ENCODE data around the gene CA5A. TPM values are rescaled to one million over a fixed set of nuclear protein-coding genes. Genes with fewer than 3 reads are reported as not detected.
"Not testable (repeated sequence)": the region's sequence is repeated elsewhere in the genome, so short reads cannot be mapped to it uniquely, and the experiment has no call there.

Gene CA5A
- total RNA-seq, 1 donor from 2014 or later, result not detected

DNA sequence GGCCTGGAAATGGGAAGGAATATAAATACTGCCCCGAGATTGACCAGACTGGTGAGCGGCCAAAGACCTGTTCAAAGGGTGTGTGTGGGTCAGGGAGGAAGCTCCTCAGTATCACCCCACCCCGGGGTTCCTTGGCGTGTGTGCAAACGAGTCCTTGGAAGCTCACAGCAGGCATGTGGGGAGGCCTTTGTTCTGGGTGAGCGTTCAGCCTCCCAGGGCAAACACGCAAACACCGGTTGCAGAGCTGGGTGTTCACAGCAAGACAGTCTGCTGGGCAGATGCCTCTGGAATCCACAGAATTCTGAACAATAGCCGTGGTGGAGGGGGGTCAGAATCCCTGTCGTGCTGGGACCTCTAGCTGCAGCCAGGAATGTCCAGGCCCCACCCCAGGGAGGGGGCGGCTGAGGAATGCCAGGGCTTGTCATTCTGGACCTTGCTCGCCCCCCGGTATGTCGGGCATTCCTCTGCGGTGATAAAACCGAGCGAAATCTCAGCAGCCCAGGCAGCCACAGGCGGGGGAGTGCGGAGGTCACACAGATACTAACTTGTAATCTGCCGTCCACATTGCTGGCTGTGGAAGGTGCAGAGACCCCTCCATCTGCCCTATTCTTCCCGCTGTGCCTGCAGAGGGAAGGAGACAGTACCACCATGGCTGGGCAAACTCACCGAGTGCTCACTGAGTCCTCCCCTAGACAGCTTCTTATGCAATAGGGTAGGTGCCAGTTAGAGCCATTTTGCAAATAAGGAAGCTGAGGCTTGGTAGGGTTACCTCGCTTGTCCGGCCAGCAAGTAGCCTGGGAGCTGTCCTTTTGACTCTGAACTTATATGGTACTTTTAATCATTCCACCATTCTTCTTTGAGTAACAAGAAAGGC, 65.7 kb downstream of the CA5A start:
- peak; percentile 93 for DNase-seq (ENCODE audit: low read depth)

DNA sequence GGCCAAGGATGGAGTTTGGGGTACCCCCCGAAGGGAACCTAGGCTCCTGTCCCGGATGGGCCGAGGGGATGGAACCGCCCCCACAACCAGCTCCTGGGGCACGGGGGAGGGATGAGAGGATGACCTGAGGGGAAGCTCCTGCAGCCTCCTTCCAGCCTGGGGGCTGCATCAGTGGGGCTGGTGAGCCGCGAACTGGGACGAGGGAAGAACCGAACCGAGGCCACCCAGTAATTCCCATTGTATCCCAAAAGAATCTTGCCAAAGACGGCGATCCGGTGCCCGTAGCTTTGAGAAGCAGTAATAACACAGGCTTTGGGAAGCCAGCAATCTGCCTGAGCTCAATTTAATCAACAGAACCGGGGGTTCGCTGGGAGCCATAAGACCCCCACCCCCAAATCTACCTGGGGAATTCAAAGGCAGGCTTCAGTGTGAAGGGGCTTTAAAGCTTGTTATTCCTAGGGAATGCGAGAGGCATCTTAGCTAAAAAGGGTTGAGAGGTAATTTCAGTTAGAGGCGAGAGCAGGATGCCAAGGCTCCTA, 66.4 kb downstream of the CA5A start:
- not testable (repeated sequence) for DNase-seq (ENCODE audit: low read depth)

DNA sequence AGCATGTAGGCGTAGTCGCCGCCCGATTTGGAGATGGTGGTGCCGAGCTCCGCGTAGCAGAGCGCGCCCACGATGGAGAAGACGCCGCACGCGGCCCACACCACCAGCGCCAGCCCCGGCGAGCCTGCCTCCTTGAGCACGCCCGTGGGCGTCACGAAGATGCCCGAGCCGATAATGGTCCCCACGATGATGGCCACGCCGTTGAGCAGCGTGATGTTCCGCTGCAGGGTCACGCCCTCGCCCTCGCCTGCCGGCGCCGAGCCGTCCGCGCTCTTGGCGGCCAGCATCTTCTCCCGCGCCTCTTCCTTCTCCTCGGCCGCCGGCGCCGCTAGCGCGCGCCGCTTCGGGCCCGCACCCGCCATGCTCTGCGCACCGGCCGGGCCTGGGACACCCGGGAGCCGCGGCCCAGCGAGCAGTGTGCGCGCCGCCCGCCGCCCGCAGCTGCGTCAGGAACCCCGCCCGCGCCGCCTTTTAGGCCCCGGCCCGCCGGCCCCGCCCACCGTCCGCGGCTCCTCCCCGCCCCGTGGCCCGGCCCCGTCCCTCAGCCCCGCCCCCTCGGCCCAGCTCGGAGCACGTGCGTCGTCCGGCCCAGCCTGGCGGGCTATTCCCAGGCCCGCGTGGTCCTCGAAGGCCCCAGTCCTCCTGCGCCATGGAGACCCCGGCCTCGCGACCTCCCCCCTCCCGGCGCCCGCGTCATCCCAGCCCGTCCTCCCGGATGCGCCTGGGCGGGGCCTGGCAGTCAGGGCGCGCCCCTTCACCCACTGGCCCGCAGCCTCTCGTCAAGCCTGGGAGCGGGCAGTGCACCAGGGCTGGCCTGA, 67.1 kb downstream of the CA5A start, which contains the start of gene SLC7A5:
Gene SLC7A5 (minus strand): TSS at position 447 of the 818 bp plus-strand sequence. CDS start 85 bp downstream, at position 362.
- peak; percentile 76 for DNase-seq (ENCODE audit: low read depth)

DNA sequence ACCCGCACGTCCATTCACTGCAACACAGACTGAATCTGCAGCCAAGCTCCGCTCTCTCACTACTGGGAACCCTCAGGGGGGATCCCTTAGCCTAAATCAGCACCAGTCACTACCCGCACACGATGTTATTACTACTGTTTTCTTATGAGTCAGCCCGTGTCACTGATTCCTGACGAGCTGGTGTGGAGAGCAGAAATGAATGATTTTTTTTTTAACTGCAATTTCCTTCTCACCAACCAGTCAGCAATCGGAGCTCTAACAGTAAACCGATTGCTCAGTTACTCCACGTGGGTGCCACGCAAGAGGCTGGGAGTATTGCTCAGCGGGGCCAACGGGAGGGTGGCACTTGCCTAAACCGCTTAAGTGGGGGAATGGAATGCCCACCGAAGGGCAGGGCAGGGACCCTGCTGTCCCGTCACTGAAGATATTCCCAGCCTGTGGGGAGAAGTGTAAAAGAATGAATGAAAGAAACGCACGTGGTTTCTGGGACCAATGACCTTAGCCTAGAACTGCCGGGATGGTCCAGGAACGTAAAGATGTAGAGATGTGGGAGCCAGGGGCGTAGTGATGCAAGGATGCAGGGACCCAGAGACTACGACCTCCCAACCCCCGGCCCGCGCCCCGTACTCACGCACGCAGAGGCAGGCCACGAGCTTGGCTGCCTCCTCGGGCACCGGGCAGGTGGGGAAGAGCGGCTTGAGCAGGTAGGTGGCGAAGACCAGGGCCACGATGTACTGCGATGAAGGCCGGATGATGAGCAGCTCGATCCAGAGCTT, 67.9 kb downstream of the CA5A start:
- DNase-seq (ENCODE audit: low read depth), result peak; percentile 63

DNA sequence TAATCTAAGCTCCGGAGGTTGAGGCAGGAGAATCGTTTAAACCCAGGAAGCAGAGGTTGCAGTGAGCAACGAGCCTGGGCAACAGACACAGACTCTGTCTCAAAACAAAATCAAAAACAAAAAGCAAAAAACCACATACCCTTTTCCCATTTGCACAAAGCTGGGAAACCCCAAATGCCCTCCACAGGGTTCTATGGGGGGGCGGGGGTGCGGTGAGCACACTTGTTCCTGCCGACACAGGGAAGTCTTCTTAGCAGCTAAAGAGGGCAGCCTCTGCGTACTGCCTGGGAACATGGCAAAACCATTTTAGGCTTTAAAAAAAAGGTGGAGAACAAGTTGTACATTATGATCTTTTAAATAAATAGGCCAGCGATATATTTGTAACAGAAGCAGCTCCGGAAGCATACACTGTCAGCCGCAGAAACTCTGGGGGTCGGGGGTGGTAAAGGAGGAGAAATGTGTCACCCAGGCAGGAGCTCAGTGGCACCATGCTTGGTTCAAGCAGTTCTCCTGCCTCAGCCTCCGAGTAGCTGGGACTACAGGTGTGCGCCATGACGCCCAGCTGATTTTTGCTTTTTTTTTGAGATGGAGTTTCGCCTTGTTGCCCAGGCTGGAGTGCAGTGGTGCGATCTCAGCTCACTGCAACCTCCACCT, 70.3 kb downstream of the CA5A start:
- DNase-seq (ENCODE audit: low read depth), result not testable (repeated sequence)

DNA sequence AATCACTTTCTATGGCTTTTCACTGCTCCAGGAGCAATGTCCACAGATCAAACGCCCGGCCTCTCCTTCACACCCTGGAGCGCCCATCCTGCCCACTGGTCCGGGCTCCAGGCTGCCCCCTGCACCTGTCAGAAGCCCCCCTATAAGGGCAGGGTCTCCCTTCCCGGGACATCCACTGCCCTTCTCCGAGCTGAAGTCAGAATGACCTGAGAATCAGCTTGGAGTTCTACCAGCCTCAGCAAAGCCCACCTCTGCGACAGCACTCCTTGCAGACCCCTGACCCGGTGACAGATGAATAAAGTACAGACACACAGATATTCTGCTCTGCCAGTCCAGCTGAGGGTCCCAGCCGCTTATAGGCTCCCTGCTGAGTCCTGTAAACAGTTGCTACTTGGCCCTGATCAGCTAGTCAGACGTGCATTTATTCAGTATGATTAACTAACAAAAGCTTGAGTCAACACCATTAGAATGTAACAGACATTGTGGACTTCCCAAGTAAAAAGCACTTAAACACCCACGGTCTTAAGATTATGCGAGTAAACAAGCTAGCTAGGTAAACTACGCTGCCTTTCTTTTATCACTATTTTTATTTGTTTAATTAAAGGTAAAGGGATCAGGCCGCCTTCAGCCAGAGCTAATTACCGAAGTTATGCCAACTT, 71.9 kb downstream of the CA5A start:
- DNase-seq (ENCODE audit: low read depth), result no peak

DNA sequence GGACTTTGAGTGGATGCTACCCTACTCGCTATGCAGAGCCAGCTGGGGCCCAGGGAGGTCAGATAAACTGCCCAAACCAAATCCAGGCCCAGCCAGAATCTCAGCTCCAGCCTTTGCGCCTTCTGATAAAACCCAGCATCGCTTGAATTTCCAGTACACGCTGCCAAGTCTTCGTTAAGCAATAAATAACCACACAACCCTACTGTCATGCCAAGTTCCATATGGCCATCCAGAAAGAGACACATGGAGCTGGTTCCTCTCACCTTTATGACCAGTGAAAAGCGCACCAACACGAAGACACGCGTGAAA, 73.0 kb downstream of the CA5A start:
- not testable (repeated sequence) for DNase-seq (ENCODE audit: low read depth)

DNA sequence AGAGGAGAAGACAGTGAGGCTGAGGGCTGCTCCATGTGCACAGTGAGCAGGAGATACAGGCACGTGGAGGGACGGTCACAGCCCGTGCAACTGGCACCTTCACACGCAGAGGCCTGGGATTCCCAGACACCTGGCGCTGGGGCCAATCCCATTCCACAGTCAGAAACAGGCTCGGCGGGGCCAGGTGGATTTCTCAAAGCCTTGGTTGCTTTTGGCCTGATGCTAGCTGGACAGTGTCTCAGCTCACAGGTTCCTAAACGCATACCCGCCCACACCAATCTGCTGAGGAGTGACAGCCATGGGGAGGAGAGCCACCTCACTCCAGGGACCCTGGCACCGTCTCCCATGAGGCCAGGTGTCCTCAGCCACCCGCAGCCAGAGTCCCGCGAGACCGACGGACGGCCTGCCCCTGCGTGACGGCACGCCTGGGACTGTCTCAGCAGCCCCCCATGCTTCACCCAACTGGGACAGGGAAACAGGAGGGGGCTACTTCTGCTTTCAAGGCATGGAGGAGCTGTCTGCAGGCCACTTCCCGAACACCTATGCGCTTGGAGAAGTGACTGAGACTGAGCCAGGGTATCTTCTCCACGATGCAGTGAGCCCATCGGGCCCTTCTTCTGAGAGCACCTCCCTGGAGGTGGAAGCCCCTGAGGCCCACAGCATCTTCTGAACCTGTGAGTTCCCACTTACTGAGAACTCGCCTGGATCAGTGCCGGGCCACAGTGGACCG, 73.6 kb downstream of the CA5A start:
- not testable (repeated sequence) for DNase-seq (ENCODE audit: low read depth)

DNA sequence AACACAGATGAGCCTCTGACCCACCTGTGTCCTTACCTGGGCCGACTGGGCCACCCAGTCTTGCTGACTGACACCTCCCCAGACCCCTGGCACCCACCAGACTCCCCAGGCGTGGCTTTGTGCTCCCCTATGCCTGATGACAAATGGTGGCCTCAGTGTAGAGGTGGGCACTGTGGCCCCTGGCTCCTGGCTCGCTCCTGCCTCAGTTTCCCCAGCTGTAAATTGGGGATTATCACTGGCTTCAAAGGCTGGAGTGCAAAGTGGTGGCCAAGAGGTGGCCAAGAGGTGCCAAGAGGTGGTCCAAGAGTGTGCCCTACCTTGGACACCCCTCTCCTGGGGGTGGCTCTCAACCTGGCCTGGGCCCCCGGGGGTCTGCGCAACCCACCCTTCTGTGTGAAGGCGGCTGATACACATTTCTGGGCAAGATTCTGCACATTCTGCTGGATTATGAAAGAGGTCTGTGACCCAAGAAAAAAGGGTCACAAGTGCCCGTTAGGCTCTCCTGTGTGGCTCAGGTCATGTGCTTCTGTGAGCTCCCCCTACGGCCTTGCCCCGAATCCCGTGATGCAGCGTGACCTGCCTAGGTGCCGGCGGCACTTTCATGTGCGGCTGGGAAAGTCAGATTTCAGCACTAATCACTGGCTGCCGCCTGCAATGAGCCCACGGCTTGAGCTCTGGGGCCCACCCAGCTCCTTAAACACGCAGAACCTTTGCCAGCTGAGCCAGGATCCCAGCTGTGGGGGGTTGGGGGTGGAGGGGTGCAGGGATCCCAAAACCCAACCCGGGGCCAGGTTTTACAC, 74.8 kb downstream of the CA5A start:
- DNase-seq (ENCODE audit: low read depth), result not testable (repeated sequence)

DNA sequence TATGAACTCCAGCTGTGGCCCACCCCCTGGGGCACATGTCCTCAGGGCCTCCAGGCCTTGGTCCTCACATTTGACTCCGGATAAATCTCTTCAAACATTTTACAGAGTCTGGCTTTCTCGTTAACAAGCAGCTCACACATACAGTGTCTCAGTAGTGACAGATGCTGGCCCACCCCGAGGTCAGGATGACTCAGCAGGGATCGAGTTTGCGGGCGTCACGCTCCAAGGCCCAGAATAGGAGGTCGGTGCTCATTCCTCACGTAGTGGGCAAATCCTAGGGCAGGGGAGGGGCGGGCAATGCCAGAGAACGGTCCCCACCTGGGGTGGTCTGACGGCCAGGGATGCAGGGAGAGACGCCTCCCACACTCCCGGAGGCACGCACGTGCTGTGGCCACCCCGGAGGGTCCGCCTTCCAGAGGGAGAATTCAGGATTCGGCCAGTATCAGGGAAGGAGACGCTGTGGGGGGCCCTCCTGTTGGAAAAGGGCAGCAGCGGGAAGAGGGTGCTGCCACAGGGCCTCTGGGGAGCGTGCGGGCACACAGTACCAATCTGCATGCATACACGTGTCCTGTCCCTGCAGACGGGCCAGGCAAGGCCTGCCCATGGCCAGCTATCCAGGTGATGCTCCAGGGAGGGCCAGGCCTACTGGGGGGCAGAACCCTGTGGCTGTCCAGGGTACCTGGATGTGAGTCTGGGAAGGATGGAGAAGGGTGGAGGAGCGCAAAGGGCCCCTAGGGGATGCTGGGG, 75.6 kb downstream of the CA5A start:
- peak; percentile 89 for DNase-seq (ENCODE audit: low read depth)

DNA sequence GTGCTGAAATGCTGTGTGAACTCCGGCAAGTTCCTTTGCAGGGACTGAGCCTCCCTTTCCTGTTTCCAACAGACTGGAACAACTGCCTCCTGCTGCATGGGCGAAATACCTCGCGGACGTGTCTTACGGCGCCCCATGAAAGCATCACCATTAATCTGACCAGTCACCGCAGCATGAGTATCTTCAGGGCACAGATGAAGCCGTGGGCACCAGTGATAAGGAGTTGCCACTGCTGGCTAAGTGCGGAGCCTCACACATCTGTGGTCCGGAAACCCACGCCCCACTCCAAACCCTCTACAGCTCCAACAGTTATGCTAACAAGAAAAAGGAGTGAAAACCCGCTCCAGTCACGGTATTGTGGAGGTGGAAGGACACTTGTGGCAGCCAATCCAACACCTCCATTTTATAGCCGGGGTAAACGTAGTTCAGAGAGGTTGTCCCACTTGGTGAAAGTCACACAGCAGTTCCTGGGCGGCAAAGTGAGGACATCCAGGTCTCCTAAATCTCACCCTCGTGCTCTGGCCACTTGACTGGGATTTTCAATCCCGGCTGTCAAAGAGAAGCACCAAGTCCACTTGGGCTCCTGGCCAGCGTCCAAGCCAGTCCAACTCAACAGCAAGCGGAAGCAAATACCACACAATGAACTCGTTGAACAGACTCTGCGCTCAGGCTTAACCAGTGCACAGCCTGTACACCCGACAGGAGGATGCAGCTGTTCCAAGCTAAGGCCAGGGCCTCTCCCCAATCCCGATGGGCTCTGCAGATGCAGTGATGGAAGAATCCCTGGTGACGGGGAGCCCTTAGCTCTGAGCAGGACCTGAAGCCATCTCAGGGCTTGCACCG, 78.0 kb downstream of the CA5A start:
- peak; percentile 84 for DNase-seq (ENCODE audit: low read depth)

DNA sequence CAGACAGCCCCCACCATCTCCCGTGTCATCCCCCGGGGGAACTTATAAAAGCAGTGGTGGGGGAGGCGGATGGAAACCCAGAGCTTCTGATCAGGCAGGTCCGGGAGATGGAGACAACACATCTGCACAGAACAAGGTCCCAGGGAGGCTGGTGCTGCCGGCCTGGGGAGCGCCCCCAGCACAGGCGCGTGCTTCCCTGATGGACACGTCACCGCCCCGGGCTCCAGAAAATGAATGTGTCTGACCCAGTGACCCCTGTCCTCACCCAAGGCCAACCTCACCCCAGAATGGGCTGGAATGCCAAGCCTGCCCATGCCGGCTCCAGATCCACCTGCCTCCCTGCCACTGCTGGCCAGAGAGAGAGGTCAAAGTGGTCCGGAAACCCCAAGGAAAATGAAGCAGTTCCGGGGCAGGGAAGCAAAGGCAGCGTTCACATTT, 79.5 kb downstream of the CA5A start:
- DNase-seq (ENCODE audit: low read depth), result peak; percentile 86

DNA sequence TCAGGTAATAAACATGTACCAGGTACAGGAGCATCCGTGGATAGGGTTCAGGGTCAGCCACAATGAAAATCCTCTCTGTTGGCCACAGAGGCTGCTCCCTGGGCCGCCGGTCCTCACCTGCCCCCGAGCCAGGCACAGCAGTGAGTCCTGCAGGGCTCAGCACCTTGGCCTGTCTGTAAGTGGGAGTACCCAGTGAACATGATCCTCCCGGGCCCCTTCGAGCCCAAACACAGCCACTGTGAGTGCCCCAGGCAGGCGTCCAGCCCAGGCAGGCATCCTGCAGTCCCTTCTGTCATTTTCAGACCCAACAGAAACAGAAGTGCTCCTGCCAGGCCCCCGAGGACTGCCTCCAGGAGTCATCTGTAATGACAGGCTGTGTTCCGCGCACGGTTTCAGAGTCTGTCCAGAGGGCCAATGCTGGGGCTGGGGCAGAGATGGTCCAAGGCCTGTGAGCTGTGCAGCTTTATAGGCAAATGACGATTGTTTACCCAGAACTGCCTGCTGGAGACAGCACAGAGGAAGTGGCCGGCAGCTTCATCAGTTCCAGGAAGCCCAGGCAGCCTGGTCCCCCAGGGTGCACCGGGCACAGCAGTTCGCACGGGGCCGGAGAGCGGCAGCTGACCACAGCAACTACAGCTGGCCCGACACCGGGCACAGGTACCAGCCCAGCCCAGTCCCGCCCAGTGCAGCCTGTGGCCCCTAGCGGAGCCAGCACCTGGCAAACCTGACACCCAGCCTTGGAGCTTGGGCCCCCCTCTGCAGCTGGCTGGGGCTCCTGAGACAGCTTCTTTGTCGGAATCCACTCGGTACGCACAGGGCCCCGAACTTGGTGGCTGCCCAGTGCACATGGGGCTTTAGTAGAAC, 80.2 kb downstream of the CA5A start:
- peak; percentile 53 for DNase-seq (ENCODE audit: low read depth)

DNA sequence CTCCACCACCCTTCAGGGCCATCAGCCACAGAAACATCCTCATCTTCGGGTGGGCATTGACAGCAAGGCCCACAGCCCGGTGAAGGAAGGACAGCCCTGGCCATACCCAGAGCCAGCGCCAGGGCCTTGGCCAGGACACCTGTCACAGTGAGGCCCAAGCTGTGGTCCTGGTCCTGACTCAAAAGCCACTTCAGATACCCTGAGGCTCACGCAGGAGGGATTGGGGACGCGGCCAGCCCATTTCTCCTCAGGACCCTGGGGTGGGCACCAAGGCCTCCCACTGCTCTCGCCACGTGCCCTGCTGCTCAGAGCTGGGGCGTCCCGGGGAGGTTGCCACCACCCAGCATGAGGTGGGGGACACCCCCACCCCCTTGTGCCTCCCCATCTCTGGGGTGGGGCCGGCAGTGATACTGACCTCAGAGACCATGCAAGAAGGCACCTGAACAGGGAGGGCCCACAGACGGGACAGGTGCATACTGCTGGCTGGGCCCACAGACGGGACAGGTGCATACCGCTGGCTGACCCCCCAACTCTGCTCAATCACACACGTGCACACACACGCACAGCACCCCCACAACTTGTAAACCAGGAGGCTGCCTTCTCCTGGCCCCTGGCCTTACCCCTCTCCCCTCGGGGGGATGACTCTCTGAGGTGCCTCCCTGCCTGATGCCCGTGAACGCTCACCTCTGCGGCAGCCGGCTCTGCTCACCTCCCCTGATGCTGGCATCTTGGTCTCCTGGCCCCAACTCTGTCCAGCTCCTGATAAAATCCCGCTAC, 81.2 kb downstream of the CA5A start:
- DNase-seq (ENCODE audit: low read depth), result peak; percentile 26

Measured in myocyte (in vitro differentiated cells).